GM19240 (cell line): ENCODE measurements around the gene ARRB2.

ENCODE experiments used
- DNase-seq: peaks from one replicate; pipeline ENCODE4 v3.0.0; 2011; ENCODE audit warnings: low spot score; ENCODE audit not compliant: insufficient read length

The ARRB2 gene

DNA sequence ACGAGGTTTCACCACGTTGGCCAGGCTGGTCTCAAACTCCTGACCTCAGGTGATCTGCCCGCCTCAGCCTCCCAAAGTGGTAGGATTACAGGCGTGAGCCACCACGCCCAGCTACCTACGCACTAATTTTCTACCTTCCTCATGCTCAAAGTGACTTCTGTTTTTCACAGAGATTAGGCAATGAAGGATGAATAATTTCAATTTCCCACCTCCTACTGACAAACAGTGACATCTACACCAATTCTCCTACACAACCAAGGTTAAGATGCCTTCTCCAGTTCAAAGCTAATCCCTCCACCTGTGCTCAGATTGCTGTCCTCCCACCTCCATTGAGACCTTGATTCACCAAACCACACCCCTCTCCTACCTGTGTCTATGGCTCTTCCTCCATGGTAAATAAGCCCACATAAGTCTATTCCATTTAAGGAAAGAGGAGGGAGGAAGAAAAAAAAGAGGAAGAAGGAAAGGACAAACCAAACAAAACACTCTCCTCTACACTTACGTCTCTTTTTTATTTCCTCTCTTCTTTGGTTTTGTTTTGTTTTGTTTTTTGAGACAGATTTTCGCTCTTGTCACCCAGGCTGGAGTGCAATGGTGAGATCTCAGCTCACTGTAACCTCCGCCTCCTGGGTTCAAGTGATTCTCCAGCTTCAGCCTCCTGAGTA is 15.3 kb downstream of the ARRB2 start:
- DNase-seq, result no peak

DNA sequence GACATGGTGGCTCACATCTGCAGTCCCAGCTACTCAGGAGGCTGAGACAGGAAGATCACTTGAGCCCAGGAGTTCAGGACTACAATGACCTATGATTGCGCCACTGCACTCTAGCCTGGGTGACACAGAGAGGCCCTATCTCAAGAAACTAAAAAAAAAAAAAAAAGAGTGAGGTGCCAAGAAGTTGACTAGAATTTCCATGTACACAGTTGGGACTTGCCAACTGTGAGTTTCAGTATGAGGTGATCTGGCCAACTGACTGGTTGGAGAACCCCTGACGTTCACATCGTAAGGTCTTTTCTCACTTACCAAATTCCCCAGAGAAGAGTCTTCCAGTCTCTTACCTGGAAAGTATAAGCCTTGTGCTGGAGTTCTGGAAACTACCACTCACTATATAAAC is 17.7 kb downstream of the ARRB2 start:
- no peak for DNase-seq

DNA sequence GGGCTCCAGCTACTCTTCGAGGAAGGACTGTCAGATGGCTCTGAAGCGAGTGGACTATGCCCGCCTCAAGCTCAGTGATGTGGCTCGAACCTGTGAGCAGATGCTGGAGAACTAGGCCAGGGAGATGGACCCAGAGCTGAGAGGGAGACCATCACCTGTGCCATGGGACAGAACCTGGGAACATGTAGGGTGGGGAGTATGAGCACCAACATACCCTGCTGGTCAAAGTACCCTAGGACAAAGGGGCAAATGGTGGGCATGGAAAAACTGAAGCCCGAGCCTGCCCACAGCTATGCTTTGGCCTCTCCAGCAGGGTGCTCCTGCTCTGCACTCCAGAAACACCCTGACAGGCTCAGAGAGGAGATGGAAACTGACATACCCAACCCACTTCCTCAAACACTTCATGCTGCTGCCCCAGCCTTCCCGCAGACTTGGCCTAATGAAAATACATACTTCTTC is 22.7 kb downstream of the ARRB2 start:
- peak; percentile 55 for DNase-seq

DNA sequence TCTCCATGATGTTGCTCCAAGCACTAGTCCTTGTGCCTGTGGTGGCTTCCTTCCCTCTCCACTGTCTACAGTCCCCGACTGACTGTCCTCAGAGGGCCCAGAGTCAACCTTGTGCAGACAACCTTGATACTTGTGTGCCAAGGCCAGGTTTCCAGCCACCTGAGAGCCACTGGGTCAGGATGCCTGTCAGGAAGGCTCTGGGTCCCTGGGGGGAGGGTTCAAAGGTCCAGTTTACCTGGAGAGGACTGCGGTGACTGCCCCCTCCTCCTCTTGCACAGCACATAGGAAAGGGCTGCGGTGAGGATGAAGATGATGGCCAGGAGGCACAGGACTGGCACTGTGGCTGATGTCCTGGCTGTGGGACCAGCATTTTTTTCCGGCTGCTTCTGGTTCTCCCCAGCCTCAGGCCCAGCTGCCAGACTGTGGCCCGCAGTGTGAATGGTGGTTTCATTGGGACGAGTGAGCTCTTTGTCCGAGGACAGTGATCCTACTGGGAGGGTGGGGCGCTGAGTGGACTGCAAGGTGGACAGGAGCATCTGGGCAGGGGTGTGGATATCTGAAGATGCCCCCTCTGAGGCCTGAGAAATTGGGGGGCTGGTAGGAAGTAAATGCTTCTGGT is 24.5 kb downstream of the ARRB2 start:
- no peak for DNase-seq

DNA sequence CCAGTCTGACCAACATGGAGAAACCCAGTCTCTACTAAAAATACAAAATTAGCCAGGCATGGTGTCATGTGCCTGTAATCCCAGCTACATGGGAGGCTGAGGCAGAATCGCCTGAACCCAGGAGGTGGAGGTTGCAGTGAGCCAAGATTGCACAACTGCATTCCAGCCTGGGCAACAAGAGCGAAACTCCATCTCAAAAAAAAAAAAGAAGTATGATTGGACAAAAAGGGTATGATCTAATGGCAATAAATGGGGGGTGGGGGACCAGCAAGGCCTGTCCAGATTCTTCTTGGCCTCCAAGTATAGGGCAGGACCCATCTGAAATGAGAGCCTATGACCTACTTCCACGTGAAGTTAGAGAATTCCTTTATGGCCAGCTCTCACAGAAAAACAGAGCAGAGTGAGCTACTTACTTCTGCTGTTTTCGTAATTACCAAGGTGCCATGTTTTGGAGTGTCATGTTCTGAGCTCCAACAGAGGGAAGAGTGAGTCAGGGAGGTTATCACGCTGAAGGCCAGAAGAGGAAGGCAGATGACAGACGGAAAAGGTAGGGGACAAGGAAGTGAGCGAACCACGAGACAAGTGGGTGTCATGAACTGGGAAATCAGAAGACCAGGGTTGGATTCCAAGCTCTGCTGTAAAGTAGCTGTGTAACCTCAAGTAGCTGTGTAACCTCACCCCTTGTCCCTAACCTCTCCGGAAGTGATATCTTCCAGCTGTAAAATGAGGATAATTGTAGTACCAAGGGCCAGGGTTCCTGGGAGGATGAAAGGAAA is 25.6 kb downstream of the ARRB2 start:
- no peak for DNase-seq

DNA sequence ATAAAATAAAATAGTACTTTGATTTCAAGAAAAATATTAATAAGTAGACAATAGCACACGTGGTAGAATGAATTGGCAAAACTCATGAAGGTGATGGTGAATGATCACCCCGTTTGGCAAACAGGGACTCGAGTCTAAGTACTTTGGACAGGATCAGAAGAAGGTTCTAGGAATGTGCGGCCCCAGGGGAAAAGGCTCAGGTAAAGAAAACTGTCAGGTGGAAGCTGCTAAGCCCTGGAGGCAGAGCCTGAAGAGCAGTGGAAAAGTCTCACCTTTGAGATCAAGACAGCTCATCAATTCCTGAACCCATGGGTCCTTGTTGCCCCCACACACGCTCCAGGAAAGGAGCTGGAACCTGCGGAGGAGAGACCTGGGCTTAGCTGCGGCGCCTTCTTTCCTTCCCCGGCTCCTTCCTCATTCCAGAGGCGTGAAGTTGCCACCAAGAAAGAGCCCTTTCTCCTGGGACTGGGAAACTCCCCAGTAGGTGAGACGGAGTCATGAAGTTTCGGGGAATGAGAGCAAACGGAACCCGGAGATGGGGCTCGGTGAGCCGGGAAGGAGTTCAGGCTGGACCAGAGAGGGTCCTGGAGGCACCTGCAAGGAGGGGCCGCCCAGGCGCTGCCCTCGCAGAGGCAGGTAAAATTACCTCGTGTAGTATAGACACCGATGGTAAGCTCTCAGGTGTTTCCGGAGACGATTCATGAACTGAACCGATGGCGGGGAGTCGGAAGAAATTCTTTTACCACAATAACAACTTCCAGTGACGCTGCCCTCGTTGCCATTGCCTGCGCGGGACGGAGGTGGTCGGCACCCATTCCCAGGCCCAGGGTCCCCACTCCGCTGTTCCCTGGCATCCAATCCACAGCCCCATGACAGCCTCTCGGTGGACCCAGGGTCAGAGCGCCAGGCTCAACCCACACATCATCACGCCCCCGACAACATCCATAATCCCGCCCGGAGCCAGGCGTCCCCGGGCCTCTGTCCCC is 28.0 kb downstream of the ARRB2 start:
- no peak for DNase-seq

DNA sequence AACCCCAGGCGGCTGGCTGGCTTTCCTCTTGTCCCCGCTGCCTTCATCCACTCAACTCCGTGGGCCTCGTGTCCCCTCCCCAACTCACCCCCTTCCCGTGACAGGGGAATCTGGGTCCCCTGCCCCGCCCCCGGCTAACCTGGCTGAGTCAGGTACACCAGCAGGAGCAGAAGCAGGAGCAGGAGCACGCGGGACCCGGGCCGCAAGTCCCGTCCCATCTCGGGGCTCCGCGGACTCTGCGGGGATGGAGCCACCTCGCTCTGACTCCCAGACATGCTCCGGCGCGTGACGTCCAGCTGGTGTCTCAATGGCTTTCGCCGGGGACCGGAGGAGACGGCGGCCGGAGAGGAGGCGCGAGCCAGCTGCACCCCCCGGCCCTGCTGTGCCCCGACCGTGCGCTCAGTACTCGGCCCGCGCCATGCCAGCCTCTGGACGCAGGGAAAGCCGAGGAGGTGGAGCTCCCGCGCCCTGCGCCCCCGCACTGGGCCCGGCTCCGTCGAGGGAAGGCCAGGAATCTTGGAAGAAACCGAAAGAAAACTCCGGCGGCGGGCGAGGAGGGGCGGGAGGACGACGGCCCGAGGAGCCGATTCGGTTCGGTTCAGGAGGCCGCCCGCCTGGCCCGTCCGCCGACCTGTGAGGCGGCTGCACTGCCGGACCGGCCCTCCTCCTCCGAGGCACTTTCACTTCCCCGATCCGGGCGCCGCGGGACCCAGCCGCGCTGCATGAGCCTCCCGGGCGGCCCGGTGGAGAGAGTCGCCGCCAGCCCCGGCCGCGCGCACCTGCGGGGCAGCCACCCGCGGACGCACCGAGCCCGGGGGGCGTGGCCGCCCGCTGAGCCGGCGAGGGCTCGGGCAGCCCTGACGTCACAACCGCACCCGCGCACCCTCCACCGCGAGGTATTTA is 28.9 kb downstream of the ARRB2 start, which contains the start of the genes CXCL16 and ZMYND15:
TSS of gene CXCL16 (minus strand) at position 807 of the 903 bp plus-strand sequence. CDS start at position 218, 589 bp downstream.
TSS of gene ZMYND15 (plus strand) at position 712 of the 903 bp plus-strand sequence. CDS start 716 bp downstream, outside the sequence.
- peak; percentile 55 for DNase-seq

DNA sequence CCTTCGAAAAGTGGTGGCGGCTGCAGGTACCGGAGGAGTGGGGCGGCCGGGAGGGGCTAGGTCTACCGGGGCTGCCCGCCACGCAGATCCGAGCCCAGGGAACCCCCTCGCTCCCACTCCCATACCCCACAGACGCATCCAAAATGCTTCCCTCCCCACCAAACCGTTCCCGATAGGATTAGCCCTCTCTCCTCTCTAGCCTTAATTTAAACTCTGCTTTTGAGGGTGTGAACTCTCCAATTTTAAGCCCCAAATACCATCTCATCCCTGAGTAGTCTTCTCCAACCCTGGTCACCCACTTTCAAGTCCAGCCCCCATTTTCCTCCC is 29.6 kb downstream of the ARRB2 start:
- no peak for DNase-seq

DNA sequence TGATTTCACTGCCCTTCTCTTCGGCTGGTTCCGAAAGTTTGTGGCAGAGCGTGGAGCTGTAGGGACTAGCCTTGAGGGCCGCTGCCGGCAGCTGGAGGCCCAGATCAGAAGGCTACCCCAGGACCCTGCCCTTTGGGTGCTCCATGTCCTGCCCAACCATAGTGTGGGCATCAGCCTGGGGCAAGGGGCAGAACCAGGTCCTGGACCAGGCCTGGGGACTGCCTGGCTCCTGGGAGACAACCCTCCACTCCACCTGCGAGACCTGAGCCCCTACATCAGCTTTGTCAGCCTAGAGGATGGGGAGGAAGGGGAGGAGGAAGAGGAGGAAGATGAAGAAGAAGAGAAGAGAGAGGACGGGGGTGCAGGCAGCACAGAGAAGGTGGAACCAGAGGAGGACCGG is 30.2 kb downstream of the ARRB2 start:
- no peak for DNase-seq

DNA sequence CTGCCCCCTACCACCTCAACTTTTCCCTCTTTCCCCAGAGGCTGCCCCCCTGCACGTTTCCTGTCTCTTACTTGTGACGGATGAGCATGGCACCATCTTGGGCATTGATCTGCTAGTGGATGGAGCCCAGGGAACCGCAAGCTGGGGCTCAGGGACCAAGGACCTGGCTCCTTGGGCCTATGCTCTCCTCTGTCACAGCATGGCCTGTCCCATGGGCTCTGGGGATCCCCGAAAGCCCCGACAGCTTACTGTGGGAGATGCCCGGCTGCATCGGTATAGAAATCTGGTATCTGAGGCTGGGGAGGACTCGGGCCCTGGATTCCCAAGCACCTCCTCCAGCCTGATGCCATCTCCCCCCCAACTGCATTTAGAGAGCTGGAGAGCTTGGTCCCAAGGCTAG is 31.1 kb downstream of the ARRB2 start:
- DNase-seq, result no peak

DNA sequence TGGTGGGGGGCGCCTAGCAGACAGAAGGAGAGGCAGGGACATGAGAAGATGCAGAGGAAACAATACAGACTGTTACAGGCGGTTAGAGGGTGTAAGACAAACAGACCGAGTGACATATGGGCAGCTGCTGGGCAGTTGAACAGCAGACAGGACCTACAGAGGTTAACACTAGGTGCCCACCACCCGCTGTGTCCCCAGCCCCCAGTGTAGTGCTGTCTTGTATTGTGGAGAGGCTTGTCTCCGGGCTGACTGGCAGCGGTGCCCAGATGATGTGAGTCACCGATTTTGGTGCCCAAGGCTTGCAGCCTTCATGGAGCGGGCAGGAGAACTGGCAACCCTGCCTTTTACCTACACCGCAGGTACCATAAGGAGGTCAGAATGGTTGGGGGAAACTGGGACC is 31.7 kb downstream of the ARRB2 start:
- no peak for DNase-seq

DNA sequence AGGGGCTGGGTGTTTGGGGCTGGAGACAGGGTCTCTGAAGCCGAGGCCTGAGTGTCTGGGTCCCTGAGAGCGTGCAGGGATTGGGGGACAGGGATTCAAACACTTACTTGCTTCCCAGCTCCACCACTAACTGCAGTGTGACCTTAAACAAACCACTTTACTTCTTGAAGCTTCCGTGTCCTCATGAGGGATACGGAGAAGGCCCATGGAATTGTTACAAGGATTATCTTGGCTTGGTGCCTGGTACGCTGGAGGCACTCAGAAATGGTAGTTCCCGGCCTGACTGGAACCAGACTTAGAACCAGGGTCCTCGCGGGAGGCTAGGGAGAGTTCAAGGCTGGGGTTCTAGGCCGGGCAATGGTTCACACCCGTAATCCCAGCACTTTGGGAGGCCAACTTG is 32.2 kb downstream of the ARRB2 start:
- DNase-seq, result no peak

DNA sequence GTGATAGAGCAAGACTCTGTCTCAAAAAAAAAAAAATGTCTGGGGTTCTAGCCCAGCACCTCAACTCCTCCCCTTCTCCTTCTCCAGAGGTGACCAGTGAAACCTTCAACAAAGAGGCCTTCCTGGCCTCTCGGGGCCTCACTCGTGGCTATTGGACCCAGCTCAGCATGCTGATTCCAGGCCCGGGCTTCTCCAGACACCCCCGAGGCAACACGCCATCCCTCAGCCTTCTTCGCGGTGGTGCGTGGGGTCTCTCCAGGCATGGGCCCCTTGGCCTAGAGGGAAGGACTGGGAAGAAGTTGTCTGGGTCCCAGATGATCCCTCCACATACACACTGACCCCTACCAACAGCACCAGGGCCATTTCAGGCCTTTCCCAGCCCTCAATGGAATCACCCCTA is 32.8 kb downstream of the ARRB2 start:
- DNase-seq, result no peak

DNA sequence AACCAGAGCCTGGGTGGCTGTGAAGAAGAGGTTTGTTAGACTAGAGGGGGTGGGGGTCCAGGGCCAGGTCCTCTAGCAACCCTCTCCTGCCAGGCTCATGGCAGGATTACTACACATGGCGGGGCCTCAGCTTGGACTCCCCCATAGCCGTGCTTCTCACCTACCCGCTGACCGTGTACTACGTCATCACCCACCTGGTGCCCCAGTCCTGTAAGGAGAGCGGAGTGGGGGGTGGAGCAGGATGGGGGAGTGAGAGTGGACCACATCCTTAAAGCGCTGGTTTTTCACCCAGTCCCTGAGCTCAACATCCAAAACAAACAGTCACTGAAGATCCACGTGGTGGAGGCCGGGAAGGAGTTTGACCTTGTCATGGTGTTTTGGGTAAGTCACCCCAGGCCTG is 33.5 kb downstream of the ARRB2 start:
- no peak for DNase-seq

DNA sequence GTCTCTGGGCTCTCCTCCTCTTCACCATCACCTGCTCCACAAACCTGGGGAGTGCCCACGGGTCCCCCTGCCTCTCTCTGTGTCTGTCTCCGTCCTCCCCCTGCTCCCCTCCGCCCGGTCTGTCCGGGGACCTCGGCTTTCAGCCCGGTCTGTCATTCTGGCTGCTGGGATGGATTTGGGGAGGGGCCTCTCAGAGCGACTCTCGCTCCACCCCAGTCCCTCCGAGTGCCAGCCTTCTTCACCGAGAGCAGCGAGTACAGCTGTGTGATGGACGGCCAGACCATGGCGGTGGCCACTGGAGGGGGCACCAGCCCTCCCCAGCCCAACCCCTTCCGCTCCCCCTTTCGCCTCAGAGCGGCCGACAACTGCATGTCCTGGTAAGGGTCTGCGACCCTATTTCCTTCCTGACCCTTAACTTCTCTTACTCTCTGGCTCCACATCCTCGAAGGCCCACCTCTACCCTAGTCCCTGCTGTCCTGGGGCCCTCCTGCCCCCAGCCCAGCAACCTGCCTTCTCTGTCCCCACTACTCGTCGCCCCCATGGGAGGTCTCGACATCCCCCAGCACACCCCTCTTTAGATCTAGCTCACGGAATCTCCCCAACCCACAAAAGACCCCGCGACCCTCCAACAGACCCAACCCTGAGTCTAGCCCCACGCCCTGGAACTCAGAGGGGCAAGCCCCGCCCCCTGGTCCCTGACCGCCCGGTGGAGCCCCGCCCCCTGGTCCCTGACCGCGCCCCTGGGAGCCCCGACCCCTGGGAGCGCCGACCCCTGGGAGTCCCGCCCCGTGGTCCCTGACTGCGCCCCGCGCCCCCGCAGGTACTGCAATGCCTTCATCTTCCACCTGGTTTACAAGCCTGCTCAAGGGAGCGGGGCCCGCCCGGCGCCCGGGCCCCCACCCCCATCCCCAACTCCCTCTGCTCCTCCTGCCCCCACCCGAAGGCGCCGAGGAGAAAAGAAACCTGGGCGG is 34.9 kb downstream of the ARRB2 start:
- DNase-seq, result no peak

DNA sequence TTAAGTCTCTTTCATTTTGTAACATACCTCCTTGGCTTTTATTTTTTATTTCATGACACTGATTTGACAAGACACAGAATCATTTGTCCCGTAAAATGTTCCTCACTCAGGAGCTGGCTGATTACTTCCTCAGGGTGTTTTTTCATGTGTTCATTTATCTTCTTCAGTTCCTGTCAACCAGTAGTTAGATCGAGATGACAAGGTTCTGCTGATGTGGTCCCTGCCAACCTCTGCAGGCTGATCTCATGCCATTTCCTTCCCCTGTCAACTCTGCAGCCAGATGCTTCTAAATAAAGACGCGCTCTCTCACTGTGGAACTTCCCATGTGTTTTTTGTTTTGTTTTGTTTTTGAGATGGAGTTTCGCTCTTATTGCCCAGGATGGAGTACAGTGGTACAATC is 37.4 kb downstream of the ARRB2 start:
- no peak for DNase-seq

DNA sequence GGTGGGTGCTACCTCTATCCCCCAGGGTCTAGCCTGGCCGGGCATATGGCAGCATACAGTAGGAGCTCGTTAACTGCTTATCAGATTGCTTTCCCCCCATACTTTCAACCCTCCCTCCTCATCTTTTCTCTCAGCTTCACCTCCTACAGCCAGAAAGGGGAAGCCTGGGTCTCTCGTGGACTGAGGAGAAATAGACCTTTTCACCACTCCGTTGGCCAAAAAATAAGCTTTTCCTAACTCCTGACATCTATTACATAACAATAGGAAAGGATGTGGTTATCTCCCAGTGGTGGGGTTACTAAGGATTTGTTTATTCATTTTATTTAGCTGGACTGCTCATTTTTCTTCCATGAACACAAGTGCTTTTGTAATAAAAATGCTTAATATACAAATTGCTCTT is 38.3 kb downstream of the ARRB2 start:
- DNase-seq, result no peak

DNA sequence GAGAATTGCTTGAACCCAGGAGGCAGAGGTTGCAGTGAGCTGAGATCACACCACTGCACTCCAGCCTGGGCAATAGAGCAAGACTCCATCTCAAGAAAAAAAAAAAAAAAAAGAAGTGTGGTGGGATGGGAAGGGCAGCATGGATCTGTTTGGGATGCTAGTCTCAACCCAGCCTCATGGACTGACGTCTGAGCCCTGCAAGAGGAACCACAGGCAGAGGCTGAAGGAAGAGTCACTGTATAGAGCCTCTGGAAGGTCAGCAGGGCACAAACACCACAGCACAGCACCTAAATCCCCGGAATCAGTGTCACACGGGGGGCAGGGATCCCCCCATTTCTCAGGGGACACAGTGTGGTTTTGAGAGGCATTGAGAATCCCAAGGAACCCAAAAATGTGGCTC is 40.2 kb downstream of the ARRB2 start:
- DNase-seq, result no peak

DNA sequence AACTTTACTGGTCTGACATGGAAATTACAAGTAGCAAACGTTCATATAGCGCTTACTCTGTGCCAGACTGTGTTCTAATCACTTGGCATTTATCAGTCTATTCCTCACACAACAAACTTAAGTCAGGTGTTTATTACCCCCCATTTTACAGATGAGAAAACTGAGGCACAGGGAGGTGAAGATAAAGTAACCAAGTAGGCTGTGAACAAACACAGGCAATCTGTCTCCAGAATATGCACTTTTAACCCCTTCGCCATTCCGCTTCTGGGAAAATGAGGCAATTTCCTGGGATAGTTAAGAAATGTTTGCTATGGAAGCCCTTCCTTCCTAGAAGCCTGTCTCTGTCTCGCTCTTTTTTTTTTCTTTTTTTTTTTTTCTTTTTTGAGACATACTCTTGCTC is 41.5 kb downstream of the ARRB2 start:
- DNase-seq, result no peak
